DMS53 (cell line): ENCODE measurements around the gene DBT.
"Not testable (repeated sequence)": the region's sequence is repeated elsewhere in the genome, so short reads cannot be mapped to it uniquely, and the experiment has no call there.

Source experiments
- DNase-seq: peaks from one replicate; lab custom pipeline; 2025; lab: John Stamatoyannopoulos, UW

The DBT gene

GRCh38 chr1:100249537-100250257 lies at the start of gene DBT:
Gene DBT, minus strand, starts transcription at chr1:100249834. Its CDS starts 14 bp downstream, at chr1:100249820.
- DNase-seq = peak; percentile 100

- DNase-seq = no peak
These were observed 48.9 kb upstream of the DBT start for GRCh38 chr1:100298512-100298911.

GRCh38 chr1:100296997-100297396 lies 47.4 kb upstream of the DBT start:
- DNase-seq = not testable (repeated sequence)

- DNase-seq = no peak
These were observed 46.5 kb upstream of the DBT start for GRCh38 chr1:100296140-100296539.

GRCh38 chr1:100292711-100293110 lies 43.1 kb upstream of the DBT start:
- DNase-seq = no peak

GRCh38 chr1:100290291-100290690 lies 40.7 kb upstream of the DBT start:
- no peak for DNase-seq

GRCh38 chr1:100287162-100287561 lies 37.5 kb upstream of the DBT start:
- no peak for DNase-seq

- DNase-seq = no peak
These were observed 35.0 kb upstream of the DBT start for GRCh38 chr1:100284591-100284990.

- DNase-seq = no peak
These were observed 30.5 kb upstream of the DBT start for GRCh38 chr1:100279954-100280682.

- no peak for DNase-seq
These were observed 29.8 kb upstream of the DBT start for GRCh38 chr1:100279358-100279923.

- DNase-seq = no peak
These were observed 28.2 kb upstream of the DBT start for GRCh38 chr1:100277866-100278265.

- no peak for DNase-seq
These were observed 18.6 kb upstream of the DBT start for GRCh38 chr1:100268202-100268601.

- DNase-seq = no peak
These were observed 17.6 kb upstream of the DBT start for GRCh38 chr1:100267284-100267683.

GRCh38 chr1:100266741-100267140 lies 17.1 kb upstream of the DBT start:
- DNase-seq = no peak

GRCh38 chr1:100265931-100266740 lies 16.5 kb upstream of the DBT start, which contains the start of gene RTCA:
Gene RTCA, plus strand, starts transcription at chr1:100266216. Its CDS starts 160 bp downstream, at chr1:100266376.
- peak; percentile 99 for DNase-seq

- DNase-seq = peak; percentile 85
These were observed 15.9 kb upstream of the DBT start for GRCh38 chr1:100265562-100265930.

- DNase-seq = not testable (repeated sequence)
These were observed 14.4 kb upstream of the DBT start for GRCh38 chr1:100264081-100264480.

- no peak for DNase-seq
These were observed 12.1 kb upstream of the DBT start for GRCh38 chr1:100261686-100262085.

GRCh38 chr1:100258427-100258826 lies 8.8 kb upstream of the DBT start:
- DNase-seq = not testable (repeated sequence)

- DNase-seq = not testable (repeated sequence)
These were observed 6.6 kb upstream of the DBT start for GRCh38 chr1:100256273-100256672.

GRCh38 chr1:100253552-100253951 lies 3.9 kb upstream of the DBT start:
- DNase-seq = no peak

GRCh38 chr1:100252901-100253300 lies 3.3 kb upstream of the DBT start:
- DNase-seq = no peak
